OCI-LY3 (cell line): ENCODE data around the gene CYTIP.

Experiments
- H2AFZ ChIP-seq: fragments of 200-600, 300-600 bp; shearing (Covaris generic); 2 replicates; pipeline ENCODE4 v1.6.0; 2014; ENCODE audit warnings: antibody characterized with exemption, low read depth, low read length
- H3K27ac ChIP-seq: fragments of 200-600, 300-600 bp; sonication (generic); 2 replicates; pipeline ENCODE4 v1.5.1; 2014; ENCODE audit warnings: mild to moderate bottlenecking, low read length, moderate library complexity, mixed read lengths
- H3K27me3 ChIP-seq: fragments of 200-600, 300-600 bp; sonication (generic); 2 replicates; pipeline ENCODE4 v1.6.1; 2014; ENCODE audit warnings: low read depth, low read length, mixed read lengths
- H3K36me3 ChIP-seq: fragments of 200-600, 300-600 bp; sonication (generic); replicated peaks from 2 replicates; pipeline ENCODE3; 2014; ENCODE audit warnings: low read depth, low read length, mixed read lengths
- H3K4me1 ChIP-seq: fragments of 300-600, 200-600 bp; sonication (generic); 2 replicates; pipeline ENCODE4 v1.6.1; 2014; ENCODE audit warnings: low read length, mixed read lengths
- H3K4me2 ChIP-seq: fragments of 200-600, 300-600 bp; sonication (generic); 2 replicates; pipeline ENCODE4 v1.6.1; 2014; ENCODE audit warnings: low read length, mixed read lengths
- H3K4me3 ChIP-seq: fragments of 300-600, 200-600 bp; sonication (generic); 2 replicates; pipeline ENCODE4 v1.5.1; 2014; ENCODE audit warnings: antibody characterized with exemption, mild to moderate bottlenecking, low read length, moderate library complexity
- H3K79me2 ChIP-seq: fragments of 300-600, 200-600 bp; shearing (Covaris generic); 2 replicates; pipeline ENCODE4 v1.6.1; 2014; ENCODE audit warnings: mild to moderate bottlenecking, low read length, mixed read lengths
- H3K9ac ChIP-seq: fragments of 300-600, 200-600 bp; shearing (Covaris generic); 2 replicates; pipeline ENCODE4 v1.6.0; 2014; ENCODE audit warnings: mild to moderate bottlenecking, low read length, moderate library complexity
- H3K9me3 ChIP-seq: fragments of 200-600, 300-600 bp; shearing (Covaris generic); 2 replicates; pipeline ENCODE4 v1.6.1; 2014; ENCODE audit warnings: low read length, mixed read lengths; ENCODE audit not compliant: insufficient read depth
- H4K20me1 ChIP-seq: fragments of 200-600, 300-600 bp; sonication (generic); 2 replicates; pipeline ENCODE4 v1.6.1; 2016; ENCODE audit warnings: low read length, mixed read lengths; ENCODE audit not compliant: insufficient read depth
- EZH2phosphoT487 ChIP-seq: fragments of 200-600 bp; shearing (Covaris generic); IDR thresholded peaks from 2 replicates; pipeline ENCODE4 v1.6.1; 2018; ENCODE audit warnings: antibody characterized with exemption, mixed run types, low read depth
- TF ChIP-seq, protein P1 (sequence below): fragments of 200-600, 300-600 bp; sonication (generic); IDR thresholded peaks from 2 replicates; pipeline ENCODE4 v1.5.1; 2014; ENCODE audit warnings: antibody characterized with exemption, low read length, low read depth

CYTIP gene

GRCh38 chr2:157487747-157488146, 43.9 kb upstream of the CYTIP start:
- H3K9ac ChIP-seq = no peak overlapping the region
- peaks cover 17% of the 10 kb centered on the region for H3K27me3 ChIP-seq
- no peaks in the 10 kb centered on the region for H3K36me3 ChIP-seq
- no peak overlapping the region for H2AFZ ChIP-seq
- H3K9me3 ChIP-seq = no peaks in the 10 kb centered on the region
- no peak overlapping the region for H3K4me2 ChIP-seq
- no peaks in the 10 kb centered on the region for H4K20me1 ChIP-seq
- peaks cover 24% of the 10 kb centered on the region for H3K4me1 ChIP-seq
- no peak for TF ChIP-seq EZH2phosphoT487
- TF ChIP-seq, protein P1, sequence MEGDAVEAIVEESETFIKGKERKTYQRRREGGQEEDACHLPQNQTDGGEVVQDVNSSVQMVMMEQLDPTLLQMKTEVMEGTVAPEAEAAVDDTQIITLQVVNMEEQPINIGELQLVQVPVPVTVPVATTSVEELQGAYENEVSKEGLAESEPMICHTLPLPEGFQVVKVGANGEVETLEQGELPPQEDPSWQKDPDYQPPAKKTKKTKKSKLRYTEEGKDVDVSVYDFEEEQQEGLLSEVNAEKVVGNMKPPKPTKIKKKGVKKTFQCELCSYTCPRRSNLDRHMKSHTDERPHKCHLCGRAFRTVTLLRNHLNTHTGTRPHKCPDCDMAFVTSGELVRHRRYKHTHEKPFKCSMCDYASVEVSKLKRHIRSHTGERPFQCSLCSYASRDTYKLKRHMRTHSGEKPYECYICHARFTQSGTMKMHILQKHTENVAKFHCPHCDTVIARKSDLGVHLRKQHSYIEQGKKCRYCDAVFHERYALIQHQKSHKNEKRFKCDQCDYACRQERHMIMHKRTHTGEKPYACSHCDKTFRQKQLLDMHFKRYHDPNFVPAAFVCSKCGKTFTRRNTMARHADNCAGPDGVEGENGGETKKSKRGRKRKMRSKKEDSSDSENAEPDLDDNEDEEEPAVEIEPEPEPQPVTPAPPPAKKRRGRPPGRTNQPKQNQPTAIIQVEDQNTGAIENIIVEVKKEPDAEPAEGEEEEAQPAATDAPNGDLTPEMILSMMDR = no peak
- no peak overlapping the region for H3K27ac ChIP-seq
- H3K79me2 ChIP-seq = no peaks in the 10 kb centered on the region
- no peak overlapping the region for H3K4me3 ChIP-seq

GRCh38 chr2:157487271-157487610, 43.4 kb upstream of the CYTIP start:
- Histone ChIP-seq H3K79me2 (no peaks in the 10 kb centered on the region), H3K27ac (no peak overlapping the region), H2AFZ (no peak overlapping the region), H3K9me3 (no peaks in the 10 kb centered on the region), H3K27me3 (peaks cover 15% of the 10 kb centered on the region), H3K4me1 (peaks cover 24% of the 10 kb centered on the region), H3K9ac (no peak overlapping the region), H4K20me1 (no peaks in the 10 kb centered on the region), H3K36me3 (no peaks in the 10 kb centered on the region), H3K4me2 (no peak overlapping the region), H3K4me3 (no peak overlapping the region)
- TF ChIP-seq EZH2phosphoT487 = no peak
- TF ChIP-seq, protein P1 = no peak

GRCh38 chr2:157486596-157487270, 42.8 kb upstream of the CYTIP start:
- Histone ChIP-seq H3K4me3 (no peak overlapping the region), H3K9me3 (no peaks in the 10 kb centered on the region), H3K4me1 (peaks cover 20% of the 10 kb centered on the region), H4K20me1 (no peaks in the 10 kb centered on the region), H3K9ac (no peak overlapping the region), H3K79me2 (no peaks in the 10 kb centered on the region), H3K4me2 (no peak overlapping the region), H3K27ac (no peak overlapping the region), H3K27me3 (peaks cover 15% of the 10 kb centered on the region), H2AFZ (no peak overlapping the region), H3K36me3 (no peaks in the 10 kb centered on the region)
- TF ChIP-seq EZH2phosphoT487 = no peak
- TF ChIP-seq, protein P1 = no peak

DNA sequence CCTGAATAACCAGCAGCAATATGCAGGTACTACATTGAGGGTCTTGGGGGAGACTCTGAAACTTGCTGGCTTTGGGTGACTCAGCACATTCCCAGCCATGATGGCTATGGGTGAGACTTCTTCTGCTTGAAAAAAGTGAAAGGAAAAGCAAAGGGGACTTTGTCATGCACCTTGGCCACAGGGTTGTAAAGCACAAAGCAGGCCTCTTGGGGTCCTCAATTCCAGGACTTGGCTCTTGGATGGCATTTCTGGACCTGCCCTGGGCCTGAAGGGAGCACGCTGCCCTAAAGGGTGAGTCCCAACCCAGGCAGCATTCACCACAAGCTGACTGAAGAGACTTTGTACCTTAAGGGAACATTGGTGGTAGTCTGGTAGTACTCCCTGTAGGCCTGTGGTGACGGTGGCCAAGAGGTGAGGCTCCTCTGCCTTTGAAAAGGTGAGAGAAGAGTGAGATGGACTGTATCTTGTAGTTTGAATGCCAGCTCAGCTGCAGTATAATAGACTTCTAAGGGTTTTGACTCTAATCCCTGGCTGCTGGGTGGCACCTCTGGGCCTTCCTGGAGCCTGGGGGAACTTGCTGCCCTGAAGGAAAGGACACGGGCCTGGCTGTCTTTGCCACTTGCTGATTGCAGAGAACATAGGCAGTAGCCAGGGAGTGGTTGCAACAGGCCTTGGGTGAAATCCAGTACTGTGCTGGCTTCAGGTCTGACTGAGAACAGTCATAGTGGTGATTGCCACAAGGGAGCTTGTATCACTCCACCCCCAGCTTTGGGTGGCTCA, 36.5 kb upstream of the CYTIP start:
- H3K4me1 ChIP-seq = peaks cover 23% of the 10 kb centered on the region
- no peaks in the 10 kb centered on the region for H3K9me3 ChIP-seq
- H3K9ac ChIP-seq = no peak overlapping the region
- no peaks in the 10 kb centered on the region for H4K20me1 ChIP-seq
- H3K4me2 ChIP-seq = peak overlapping the region; percentile 5; the same call in 1 of the 2 replicates
- no peak overlapping the region for H3K4me3 ChIP-seq
- H3K27ac ChIP-seq = no peak overlapping the region
- H3K79me2 ChIP-seq = no peaks in the 10 kb centered on the region
- H2AFZ ChIP-seq = 0 out of 2 replicates have a peak overlapping the region, but pooled peaks have one; percentile 10
- TF ChIP-seq, protein P1 = no peak
- no peak for TF ChIP-seq EZH2phosphoT487
- no peaks in the 10 kb centered on the region for H3K27me3 ChIP-seq
- H3K36me3 ChIP-seq = no peaks in the 10 kb centered on the region
